ENCODE data around the gene COL9A3.

COL9A3 gene

DNA sequence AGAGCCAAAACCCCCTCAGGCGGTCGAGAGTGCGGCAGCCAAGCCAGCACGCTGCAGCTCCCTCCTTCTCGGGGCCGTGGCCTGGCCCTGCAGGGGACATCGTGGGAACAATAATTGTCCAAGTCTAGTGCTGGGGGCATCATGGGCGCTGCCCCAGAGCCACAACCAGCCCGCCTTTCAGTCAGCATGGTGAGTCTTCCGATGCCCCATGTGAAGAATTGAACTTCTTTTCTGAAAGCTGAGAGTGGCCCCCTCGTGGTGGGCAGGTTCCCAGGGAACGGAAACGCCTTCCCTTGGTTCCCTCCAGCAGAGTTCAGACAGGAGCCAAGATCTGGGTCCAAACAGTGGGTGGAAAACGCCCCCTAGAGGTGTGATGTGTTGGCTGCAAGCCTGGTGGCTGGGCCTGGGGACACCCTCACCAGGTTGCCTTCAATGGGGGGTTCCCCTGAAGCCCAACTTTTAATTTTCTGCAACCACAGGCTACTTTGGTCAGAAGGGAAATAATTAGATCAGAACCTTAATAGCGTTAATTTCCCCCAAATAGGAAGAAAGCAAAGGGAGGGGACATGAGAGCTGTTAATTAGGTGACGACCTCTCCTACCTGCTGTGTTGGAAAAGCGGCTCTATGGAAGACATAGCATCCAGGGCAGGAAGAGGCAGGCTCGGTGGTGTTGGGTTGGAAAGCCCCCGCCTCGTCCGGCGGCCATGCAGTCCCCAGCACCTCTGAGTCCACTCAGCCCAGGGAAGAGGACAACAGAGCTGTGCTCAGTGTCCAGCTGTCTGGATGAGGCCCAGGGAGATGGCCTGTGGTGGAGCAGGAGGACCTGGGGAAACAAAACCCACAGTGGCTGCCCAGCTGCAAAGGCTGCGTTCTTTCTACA lies 25.3 kb upstream of the COL9A3 start:
- intact Hi-C loops (cut with DNase I; ENCODE audit: low total_unique reads), result loop anchor here (2.0 to 5.0 kb wide), 3 partner anchors 139 to 379 kb away; no protein-coding TSS in a partner anchor
- DNase-seq, result peak; percentile 64 to 84
- no peak overlapping the region for H3K4me3 ChIP-seq
- TF ChIP-seq, protein P1, sequence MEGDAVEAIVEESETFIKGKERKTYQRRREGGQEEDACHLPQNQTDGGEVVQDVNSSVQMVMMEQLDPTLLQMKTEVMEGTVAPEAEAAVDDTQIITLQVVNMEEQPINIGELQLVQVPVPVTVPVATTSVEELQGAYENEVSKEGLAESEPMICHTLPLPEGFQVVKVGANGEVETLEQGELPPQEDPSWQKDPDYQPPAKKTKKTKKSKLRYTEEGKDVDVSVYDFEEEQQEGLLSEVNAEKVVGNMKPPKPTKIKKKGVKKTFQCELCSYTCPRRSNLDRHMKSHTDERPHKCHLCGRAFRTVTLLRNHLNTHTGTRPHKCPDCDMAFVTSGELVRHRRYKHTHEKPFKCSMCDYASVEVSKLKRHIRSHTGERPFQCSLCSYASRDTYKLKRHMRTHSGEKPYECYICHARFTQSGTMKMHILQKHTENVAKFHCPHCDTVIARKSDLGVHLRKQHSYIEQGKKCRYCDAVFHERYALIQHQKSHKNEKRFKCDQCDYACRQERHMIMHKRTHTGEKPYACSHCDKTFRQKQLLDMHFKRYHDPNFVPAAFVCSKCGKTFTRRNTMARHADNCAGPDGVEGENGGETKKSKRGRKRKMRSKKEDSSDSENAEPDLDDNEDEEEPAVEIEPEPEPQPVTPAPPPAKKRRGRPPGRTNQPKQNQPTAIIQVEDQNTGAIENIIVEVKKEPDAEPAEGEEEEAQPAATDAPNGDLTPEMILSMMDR (IDR thresholded peaks at IDR 0.05), result peak; percentile 72
- H3K4me1 ChIP-seq, result peaks cover 6 to 22% (median 10%) of the 10 kb centered on the region in 4 donors
- H3K36me3 ChIP-seq, result no peaks in the 10 kb centered on the region
- no peaks in the 10 kb centered on the region for H3K9me3 ChIP-seq
- peaks cover 0 to 22% of the 10 kb centered on the region in 2 donors for H3K27me3 ChIP-seq
- H3K27ac ChIP-seq, result no peak overlapping the region

DNA sequence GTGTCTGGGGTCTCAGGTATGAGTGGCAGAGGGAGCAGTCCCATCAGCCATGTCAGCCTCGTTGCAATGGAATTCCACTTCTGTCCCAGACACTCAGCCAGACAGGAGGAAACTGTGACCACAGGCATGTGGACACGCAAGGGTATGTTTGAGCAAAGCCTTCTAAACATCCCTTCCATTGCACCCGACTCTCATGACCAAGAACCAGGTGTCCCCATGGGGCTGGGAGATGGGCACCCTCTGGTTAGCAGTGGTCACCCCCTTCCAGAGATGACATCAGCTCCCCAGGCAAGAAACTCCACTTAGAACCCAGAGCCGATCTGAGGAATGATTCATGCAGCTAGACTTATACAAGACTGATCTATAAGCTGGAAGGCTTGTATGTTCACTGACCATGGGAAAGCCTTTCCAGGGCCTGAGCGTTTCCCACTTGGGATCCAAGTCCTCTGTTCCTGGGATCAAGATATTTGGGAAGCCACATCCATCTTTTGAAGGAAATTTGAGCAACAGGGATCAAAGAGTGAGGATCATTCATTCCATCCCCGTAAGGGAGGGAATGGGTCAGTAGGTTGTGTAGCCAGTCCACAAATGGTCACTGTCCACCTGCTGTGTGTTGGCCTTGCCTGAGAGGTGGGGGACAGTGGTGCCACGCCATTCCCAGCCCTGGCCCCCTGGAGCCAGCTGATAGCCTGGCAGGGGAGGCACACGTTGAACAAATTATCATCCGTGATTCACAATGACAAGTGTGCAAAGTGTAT lies 24.5 kb upstream of the COL9A3 start:
- H3K9me3 ChIP-seq, result no peaks in the 10 kb centered on the region
- H3K4me3 ChIP-seq, result no peak overlapping the region
- peaks cover 9 to 28% (median 14%) of the 10 kb centered on the region in 4 donors for H3K4me1 ChIP-seq
- H3K27me3 ChIP-seq, result peaks cover 0 to 13% of the 10 kb centered on the region in 2 donors
- TF ChIP-seq, protein P1 (IDR thresholded peaks at IDR 0.05), result no peak
- H3K27ac ChIP-seq, result no peak overlapping the region
- intact Hi-C loops (cut with DNase I; ENCODE audit: low total_unique reads), result loop anchor here (5.0 kb wide), 2 partner anchors 140 to 380 kb away; no protein-coding TSS in a partner anchor
- H3K36me3 ChIP-seq, result no peaks in the 10 kb centered on the region
- no peak for DNase-seq

GRCh38 chr20:62792940-62793756 lies 23.7 kb upstream of the COL9A3 start:
- intact Hi-C loops (cut with DNase I; ENCODE audit: low total_unique reads), result loop anchor here (5.0 kb wide), 2 partner anchors 141 to 381 kb away; no protein-coding TSS in a partner anchor
- TF ChIP-seq, protein P1 (IDR thresholded peaks at IDR 0.05), result no peak
- Histone ChIP-seq H3K36me3 (peaks cover 0 to 6% (median 4%) of the 10 kb centered on the region in 3 donors), H3K9me3 (no peaks in the 10 kb centered on the region), H3K27me3 (peaks cover 0 to 9% of the 10 kb centered on the region in 2 donors), H3K4me3 (peak overlapping the region; percentile 44 to 90), H3K27ac (peak overlapping the region; percentile 93 to 94), H3K4me1 (peaks cover 9 to 32% (median 16%) of the 10 kb centered on the region in 4 donors)
- no peak for DNase-seq

GRCh38 chr20:62793757-62794006 lies 23.2 kb upstream of the COL9A3 start:
- TF ChIP-seq, protein P1 (IDR thresholded peaks at IDR 0.05), result peak in 1 of 2 experiments; percentile 19
- intact Hi-C loops (cut with DNase I; ENCODE audit: low total_unique reads), result loop anchor here (5.0 kb wide), 2 partner anchors 141 to 381 kb away; no protein-coding TSS in a partner anchor
- no peak for DNase-seq
- H3K4me3 ChIP-seq, result peak overlapping the region; percentile 44 to 90
- H3K36me3 ChIP-seq, result peaks cover 5 to 11% (median 9%) of the 10 kb centered on the region in 3 donors
- H3K4me1 ChIP-seq, result peaks cover 9 to 32% (median 16%) of the 10 kb centered on the region in 4 donors
- H3K9me3 ChIP-seq, result no peaks in the 10 kb centered on the region
- peak overlapping the region; percentile 93 to 94 for H3K27ac ChIP-seq
- peaks cover 0 to 7% of the 10 kb centered on the region in 2 donors for H3K27me3 ChIP-seq
